Stimulated activated CD4-positive, alpha-beta T cell treated with anti-CD3 and anti-CD28 coated beads, Interleukin-2, amount 100 ng/mL, for 4 hours (primary cell): ENCODE data around the gene CSAG2.

Experiments
- DNase-seq: peaks from one replicate; pipeline ENCODE4 v3.0.0-alpha.2; 2020; ENCODE audit warnings: low read depth

The CSAG2 gene

GRCh38 chrX:152658302-152658701, 50.8 kb downstream of the CSAG2 start:
- DNase-seq: no peak
